C4-2B (cell line): ENCODE results near the gene ISG20.

Experiments
- ZFX ChIP-seq: fragments of 450-650 bp; IDR thresholded peaks from 2 replicates; pipeline ENCODE4 v1.6.1; 2017
- TF ChIP-seq, protein P1 (sequence below): fragments of 450-650 bp; conservative IDR thresholded peaks from 2 replicates; pipeline ENCODE4 v1.5.1; 2017; ENCODE audit warnings: mild to moderate bottlenecking

GRCh38 chr15:88649753-88650551, 11.1 kb downstream of the ISG20 start:
- TF ChIP-seq, protein P1, sequence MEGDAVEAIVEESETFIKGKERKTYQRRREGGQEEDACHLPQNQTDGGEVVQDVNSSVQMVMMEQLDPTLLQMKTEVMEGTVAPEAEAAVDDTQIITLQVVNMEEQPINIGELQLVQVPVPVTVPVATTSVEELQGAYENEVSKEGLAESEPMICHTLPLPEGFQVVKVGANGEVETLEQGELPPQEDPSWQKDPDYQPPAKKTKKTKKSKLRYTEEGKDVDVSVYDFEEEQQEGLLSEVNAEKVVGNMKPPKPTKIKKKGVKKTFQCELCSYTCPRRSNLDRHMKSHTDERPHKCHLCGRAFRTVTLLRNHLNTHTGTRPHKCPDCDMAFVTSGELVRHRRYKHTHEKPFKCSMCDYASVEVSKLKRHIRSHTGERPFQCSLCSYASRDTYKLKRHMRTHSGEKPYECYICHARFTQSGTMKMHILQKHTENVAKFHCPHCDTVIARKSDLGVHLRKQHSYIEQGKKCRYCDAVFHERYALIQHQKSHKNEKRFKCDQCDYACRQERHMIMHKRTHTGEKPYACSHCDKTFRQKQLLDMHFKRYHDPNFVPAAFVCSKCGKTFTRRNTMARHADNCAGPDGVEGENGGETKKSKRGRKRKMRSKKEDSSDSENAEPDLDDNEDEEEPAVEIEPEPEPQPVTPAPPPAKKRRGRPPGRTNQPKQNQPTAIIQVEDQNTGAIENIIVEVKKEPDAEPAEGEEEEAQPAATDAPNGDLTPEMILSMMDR: no peak
- TF ChIP-seq ZFX: no peak
